ENCODE data around the gene ACSF3. TPM values are rescaled to one million over a fixed set of nuclear protein-coding genes. Genes with fewer than 3 reads are reported as not detected.

The ACSF3 gene
- total RNA-seq, 1 donor: 20.7 TPM

DNA sequence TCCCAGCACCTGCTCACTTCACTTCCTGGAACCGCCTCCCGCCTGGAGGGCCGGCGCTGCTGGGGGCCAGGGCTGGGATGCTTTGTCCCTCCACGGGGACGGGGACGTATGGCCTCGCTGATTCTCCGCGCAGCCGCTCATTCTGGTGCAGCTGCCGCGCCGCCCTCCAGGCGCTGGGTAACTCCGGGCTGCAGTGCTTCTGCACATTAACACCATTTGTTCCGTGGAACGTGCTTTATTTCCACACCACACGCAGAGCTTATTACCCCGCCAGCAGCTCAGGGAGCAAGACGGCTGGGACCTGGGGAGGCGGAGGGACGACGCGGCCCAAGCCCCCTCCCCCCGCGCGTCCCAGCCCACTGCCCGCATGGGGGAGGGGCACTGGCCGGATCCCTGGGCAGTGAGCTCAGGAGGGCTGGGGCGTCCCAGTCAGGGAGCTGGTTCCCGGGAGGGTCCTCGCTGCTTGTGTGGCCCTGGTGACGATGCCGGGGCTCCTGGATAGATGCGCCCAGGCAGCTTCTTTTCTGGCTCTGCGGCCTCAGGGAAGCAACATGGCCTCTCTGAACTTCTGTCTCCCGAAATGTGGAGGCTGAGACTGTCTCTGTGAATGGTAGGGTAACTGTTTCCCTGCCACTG, 45.4 kb upstream of the ACSF3 start:
- TF ChIP-seq, protein P1, sequence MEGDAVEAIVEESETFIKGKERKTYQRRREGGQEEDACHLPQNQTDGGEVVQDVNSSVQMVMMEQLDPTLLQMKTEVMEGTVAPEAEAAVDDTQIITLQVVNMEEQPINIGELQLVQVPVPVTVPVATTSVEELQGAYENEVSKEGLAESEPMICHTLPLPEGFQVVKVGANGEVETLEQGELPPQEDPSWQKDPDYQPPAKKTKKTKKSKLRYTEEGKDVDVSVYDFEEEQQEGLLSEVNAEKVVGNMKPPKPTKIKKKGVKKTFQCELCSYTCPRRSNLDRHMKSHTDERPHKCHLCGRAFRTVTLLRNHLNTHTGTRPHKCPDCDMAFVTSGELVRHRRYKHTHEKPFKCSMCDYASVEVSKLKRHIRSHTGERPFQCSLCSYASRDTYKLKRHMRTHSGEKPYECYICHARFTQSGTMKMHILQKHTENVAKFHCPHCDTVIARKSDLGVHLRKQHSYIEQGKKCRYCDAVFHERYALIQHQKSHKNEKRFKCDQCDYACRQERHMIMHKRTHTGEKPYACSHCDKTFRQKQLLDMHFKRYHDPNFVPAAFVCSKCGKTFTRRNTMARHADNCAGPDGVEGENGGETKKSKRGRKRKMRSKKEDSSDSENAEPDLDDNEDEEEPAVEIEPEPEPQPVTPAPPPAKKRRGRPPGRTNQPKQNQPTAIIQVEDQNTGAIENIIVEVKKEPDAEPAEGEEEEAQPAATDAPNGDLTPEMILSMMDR (IDR thresholded peaks at IDR 0.05; ENCODE audit: insufficient read depth, low read depth, low read length): no peak
- no peak for DNase-seq (ENCODE audit: low read depth)
- no peak overlapping the region for H3K4me3 ChIP-seq (ENCODE audit: low read depth, low read length)

DNA sequence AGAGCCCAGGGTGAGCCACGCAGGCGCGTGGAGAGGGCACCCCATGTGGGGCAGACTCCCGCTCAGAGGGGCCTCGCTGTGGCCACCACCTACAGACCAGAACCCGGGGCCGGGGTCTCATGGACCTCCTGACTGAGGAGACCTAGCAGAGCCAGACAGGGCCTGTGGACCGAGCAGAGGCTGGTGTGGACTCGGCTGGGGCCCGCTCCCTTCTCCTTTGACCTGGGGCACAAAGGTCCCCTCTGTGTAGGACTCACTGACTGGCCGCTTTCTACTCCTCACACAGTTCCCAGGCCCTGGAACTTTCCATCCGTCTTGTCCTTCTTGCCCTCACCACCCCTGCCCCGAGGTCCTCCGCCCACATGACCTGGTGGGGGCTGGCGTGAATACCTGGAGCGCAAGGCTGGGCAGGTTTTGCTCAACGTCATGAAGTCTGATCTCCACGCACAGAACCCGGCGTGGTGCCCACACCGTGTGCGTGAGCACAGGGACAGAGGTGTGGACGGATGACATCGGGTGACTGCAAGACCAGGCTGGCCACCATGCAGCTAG, 44.7 kb upstream of the ACSF3 start:
- TF ChIP-seq, protein P1 (IDR thresholded peaks at IDR 0.05; ENCODE audit: insufficient read depth, low read depth, low read length): no peak
- H3K4me3 ChIP-seq (ENCODE audit: low read depth, low read length): no peak overlapping the region

DNA sequence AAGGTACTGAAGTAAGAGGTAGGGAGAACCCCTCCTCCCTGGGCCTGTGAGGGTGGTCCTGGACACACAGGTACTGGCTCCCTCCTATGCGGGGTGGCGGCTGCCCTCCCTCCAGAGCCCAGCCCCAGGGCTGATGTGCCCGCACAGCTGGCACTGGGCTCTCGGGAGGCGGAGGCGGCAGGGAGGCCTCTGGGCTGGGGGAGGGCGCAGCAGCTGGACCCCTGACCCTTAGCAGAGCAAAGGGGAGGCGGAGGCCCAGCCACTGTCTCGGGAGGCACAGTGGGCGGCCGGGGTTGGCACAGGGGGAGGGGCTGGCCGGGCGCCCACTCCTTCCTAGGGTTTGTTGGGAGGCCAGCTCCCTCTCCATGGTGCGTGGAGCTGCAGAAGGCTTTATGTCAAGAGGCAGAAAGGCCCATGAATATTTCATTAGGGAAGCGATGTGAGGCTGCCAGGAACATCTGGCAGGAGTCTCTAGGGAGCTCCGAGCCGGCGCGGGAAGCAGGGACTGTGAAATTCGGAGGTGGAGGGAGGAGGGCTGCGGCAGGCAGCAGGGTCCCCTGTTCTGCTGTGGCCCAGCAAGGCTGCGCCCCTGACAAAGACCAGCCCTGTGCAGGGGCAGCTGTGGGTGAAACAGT, 44.1 kb upstream of the ACSF3 start:
- TF ChIP-seq, protein P1 (IDR thresholded peaks at IDR 0.05; ENCODE audit: insufficient read depth, low read depth, low read length): no peak
- DNase-seq (ENCODE audit: low read depth): no peak

More for the DNA sequence above, 44.7 kb upstream of the ACSF3 start:
- DNase-seq (ENCODE audit: low read depth): no peak

DNA sequence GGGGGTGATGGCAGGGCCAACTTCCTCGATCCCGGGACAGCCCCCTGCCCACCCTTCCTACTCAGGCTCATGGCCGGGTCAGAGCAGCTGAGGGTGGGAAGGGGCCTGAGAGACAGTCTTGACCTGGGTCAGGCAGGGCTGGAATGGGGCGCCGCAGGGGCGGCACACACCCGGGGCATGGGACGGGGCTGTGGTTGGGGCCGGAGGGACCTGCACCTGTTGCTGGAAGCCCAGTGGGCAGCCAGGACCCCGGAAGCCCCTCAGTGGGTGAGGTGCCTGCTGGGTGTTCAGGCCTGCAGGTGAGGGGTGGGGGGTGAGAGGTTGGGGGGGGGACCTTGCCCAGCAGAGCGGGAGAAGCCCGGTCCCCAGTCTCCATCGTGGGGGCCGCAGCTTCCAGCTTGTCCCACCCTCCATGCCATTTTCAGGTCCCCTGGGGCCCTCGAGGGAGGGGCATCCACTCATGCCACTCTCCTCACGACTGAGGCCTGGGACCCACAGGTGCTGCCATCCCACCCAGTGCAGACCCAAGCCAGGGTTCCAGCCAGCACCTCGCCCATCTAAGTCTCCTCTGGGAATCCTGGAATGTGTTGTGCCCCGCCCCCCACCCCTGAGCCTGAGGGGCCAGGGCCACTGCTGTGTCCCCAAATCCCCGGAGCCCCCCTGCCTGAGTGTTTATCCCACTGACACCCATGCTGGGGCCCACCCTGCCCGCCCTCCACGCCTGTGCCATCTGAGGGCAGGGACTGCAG, 43.4 kb upstream of the ACSF3 start:
- H3K4me3 ChIP-seq (ENCODE audit: low read depth, low read length): no peak overlapping the region
- TF ChIP-seq, protein P1 (IDR thresholded peaks at IDR 0.05; ENCODE audit: insufficient read depth, low read depth, low read length): no peak
- DNase-seq (ENCODE audit: low read depth): no peak

More for the DNA sequence above, 44.1 kb upstream of the ACSF3 start:
- no peak overlapping the region for H3K4me3 ChIP-seq (ENCODE audit: low read depth, low read length)

DNA sequence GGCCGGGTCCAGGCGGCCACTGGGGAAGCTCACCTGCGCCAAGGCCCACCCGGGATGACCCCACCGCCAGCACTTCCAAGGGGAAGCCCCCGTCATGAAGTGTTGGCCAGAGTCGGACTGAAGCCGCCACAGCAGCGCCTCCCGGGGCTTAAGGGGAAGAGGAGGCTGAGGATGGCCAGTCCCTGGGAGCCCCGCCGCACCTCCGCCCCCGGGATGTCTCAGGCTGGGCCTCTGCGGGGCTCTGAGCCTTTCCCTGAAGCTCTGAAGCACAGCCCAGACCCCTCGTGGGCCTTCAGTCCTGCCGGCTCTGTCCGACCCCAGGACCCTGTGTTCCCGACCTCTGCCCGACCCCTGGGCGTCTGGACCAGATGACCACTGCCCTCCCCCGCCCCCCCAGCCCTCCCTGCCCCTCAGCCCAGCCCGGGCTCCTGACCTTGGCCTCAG, 42.8 kb upstream of the ACSF3 start:
- TF ChIP-seq, protein P1 (IDR thresholded peaks at IDR 0.05; ENCODE audit: insufficient read depth, low read depth, low read length): no peak
- DNase-seq (ENCODE audit: low read depth): no peak
- no peak overlapping the region for H3K4me3 ChIP-seq (ENCODE audit: low read depth, low read length)

DNA sequence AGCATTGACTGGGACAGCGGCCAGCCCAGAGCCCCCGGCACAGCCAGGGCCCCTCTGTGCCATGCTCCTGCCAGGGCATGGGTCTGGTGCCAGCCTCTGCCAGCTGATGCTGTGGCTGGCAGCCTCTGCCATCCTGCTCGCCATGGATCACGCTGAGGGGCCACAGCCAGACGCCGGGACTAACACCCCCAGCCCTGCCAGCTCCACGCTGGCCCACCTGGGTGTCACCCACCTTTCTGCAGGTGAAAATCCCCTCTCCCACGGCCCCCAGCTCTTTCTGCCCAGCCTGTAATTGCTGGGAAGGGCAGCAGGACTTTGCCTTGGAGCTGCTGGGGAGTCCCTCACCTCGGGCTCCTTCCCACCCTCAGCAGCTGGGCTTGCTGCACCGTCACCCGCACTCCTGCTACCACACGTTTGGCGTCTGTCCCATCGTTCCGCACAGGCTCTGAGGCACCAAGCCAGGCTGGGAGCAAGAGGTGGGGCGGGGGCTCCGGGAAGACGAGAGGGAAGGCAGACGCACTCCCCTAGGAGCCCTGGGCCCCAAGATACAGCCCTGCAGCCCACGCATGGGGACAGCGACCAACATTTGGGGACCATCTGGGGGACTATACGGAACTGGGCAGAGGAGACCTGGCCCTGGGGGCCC, 42.0 kb upstream of the ACSF3 start:
- DNase-seq (ENCODE audit: low read depth): no peak
- TF ChIP-seq, protein P1 (IDR thresholded peaks at IDR 0.05; ENCODE audit: insufficient read depth, low read depth, low read length): no peak
- no peak overlapping the region for H3K4me3 ChIP-seq (ENCODE audit: low read depth, low read length)

Measured in fibroblast of villous mesenchyme (primary cell).